H1 (cell line): ENCODE measurements around the gene COL11A1. TPM values are rescaled to one million over a fixed set of nuclear protein-coding genes. Genes with fewer than 3 reads are reported as not detected.

Source experiments
- ASH2L ChIP-seq: fragments of 200-600, 300-600 bp; sonication (generic); IDR thresholded peaks from one replicate; pipeline ENCODE4 v1.7.1; 2017; ENCODE audit warnings: low read length
- CHD7 ChIP-seq: fragments of 300-600 bp; sonication (generic); IDR thresholded peaks from 2 replicates; pipeline ENCODE4 v1.7.1; 2012; ENCODE audit warnings: low read length, moderate library complexity, mild to moderate bottlenecking, inconsistent platforms; ENCODE audit not compliant: insufficient replicate concordance
- CTCF ChIP-seq, 3 experiments: IDR thresholded peaks; 1 replicate in 2 of 3; 2 replicates in 1 of 3; pipeline versions ENCODE4 v1.5.1 to v1.6.1; 2011; ENCODE audit warnings: low read length in 3 of 3, mild to moderate bottlenecking in 3 of 3, inconsistent platforms in 2 of 3, low read depth in 1 of 3, moderate library complexity in 1 of 3; ENCODE audit not compliant: insufficient read depth in 1 of 3; ENCODE audit errors: control extremely low read depth in 1 of 3
- POLR2AphosphoS5 ChIP-seq: IDR thresholded peaks from 2 replicates; pipeline ENCODE4 v1.6.1; 2011; ENCODE audit warnings: low read depth, low read length
- RFX5 ChIP-seq: IDR thresholded peaks from 2 replicates; pipeline ENCODE4 v1.6.1; 2011; ENCODE audit warnings: low read depth, low read length, improper control_type of control experiment, borderline replicate concordance
- RNF2 ChIP-seq: fragments of 200-900, 300-1000 bp; sonication (generic); IDR thresholded peaks from 2 replicates; pipeline ENCODE4 v1.7.1; 2016; ENCODE audit warnings: borderline replicate concordance, low read depth, mild to moderate bottlenecking, antibody characterized with exemption, low read length; ENCODE audit not compliant: poor library complexity, severe bottlenecking; ENCODE audit errors: missing control alignments
- RXRA ChIP-seq: IDR thresholded peaks from 2 replicates; pipeline ENCODE4 v1.6.1; 2011; ENCODE audit warnings: low read depth, mild to moderate bottlenecking, low read length, moderate library complexity; ENCODE audit not compliant: insufficient read depth
- SP2 ChIP-seq: IDR thresholded peaks from 2 replicates; pipeline ENCODE4 v1.6.1; 2012; ENCODE audit warnings: mild to moderate bottlenecking, low read length, inconsistent platforms
- TBP ChIP-seq: IDR thresholded peaks from 2 replicates; pipeline ENCODE4 v1.6.1; 2011; ENCODE audit warnings: low read depth, low read length, improper control_type of control experiment
- polyA plus RNA-seq, 7 experiments: library from polyadenylated mRNA; depleted of rRNA in 3 of 7; stranded (reverse) in 5 of 7; unstranded in 2 of 7; fragments of >200 nt in 5 of 7; fragments of 200-250 nt in 2 of 7; gene quantifications; 1 replicate in 5 of 7; 2 replicates in 1 of 7; 4 replicates in 1 of 7; pipeline versions ENCODE4 v1.2.1 to v1.2.3, GENCODE V29; 2011 to 2013; ENCODE audit warnings: missing spikeins in 2 of 7, mixed read lengths in 2 of 7
- total RNA-seq: library from RNA; stranded (reverse); fragmentation: NEBNext Ultra II Directional; extraction: Animal tissue kit (Norgen Biotek cat#: 25700); gene quantifications from 2 replicates; pipeline ENCODE4 v1.2.1, GENCODE V29; 2021

The COL11A1 gene
- total and polyA plus RNA-seq, 2 of the 8 experiments (the other 6 are each of a cell fraction or from before 2014, with no cell fraction given), result 4.0 to 27.9 TPM

- TF ChIP-seq CHD7 (no peak), RFX5 (no peak), ASH2L (no peak), RXRA (no peak), CTCF (IDR thresholded peaks at IDR 0.05; ENCODE audit: control extremely low read depth in 1 of 3, insufficient read depth in 1 of 3, low read depth in 1 of 3, low read length in 3 of 3) (no peak), TBP (no peak), POLR2AphosphoS5 (no peak), RNF2 (no peak), SP2 (no peak)
Observed at GRCh38 chr1:102937401-102937800, 170.9 kb downstream of the COL11A1 start (continued).
